Measurements from ENCODE around the gene JADE1.

- TF ChIP-seq, protein P1, sequence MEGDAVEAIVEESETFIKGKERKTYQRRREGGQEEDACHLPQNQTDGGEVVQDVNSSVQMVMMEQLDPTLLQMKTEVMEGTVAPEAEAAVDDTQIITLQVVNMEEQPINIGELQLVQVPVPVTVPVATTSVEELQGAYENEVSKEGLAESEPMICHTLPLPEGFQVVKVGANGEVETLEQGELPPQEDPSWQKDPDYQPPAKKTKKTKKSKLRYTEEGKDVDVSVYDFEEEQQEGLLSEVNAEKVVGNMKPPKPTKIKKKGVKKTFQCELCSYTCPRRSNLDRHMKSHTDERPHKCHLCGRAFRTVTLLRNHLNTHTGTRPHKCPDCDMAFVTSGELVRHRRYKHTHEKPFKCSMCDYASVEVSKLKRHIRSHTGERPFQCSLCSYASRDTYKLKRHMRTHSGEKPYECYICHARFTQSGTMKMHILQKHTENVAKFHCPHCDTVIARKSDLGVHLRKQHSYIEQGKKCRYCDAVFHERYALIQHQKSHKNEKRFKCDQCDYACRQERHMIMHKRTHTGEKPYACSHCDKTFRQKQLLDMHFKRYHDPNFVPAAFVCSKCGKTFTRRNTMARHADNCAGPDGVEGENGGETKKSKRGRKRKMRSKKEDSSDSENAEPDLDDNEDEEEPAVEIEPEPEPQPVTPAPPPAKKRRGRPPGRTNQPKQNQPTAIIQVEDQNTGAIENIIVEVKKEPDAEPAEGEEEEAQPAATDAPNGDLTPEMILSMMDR (IDR thresholded peaks at IDR 0.05; ENCODE audit: low read depth, low read length), result no peak
- TF ChIP-seq POLR2A (IDR thresholded peaks at IDR 0.05; ENCODE audit: extremely low read depth, insufficient read length) (no peak), MAX (IDR thresholded peaks at IDR 0.05; ENCODE audit: low read depth, low read length) (no peak)
These were observed 50.6 kb downstream of the JADE1 start for GRCh38 chr4:128859887-128860677.

Data from NB4 (cell line).